CD4-positive, CD25-positive, alpha-beta regulatory T cell (primary cell): ENCODE measurements around the gene SBNO2. TPM values are rescaled to one million over a fixed set of nuclear protein-coding genes. Genes with fewer than 3 reads are reported as not detected.
A peak's percentile ranks its signal among the peaks of the same experiment; 100 is the strongest.

ENCODE experiments used
- ATAC-seq, 2 donors: fragments of 150-1000 bp; cut with Tn5 transposase; one replicate each; pipeline ENCODE4 v1.10.0; 2021; ENCODE audit warnings: low read depth in 2 of 2, moderate number of reproducible peaks in 2 of 2, moderate library complexity in 1 of 2
- DNase-seq, 3 donors: peaks; one replicate each; pipeline versions ENCODE4 v3.0.0 to v3.0.0-alpha.2; 2012 to 2022; ENCODE audit warnings: mixed read lengths in 1 of 3
- H3K27ac ChIP-seq: one replicate; pipeline ENCODE4 v1.7.0; 2013; ENCODE audit warnings: mild to moderate bottlenecking, low read length; ENCODE audit not compliant: insufficient read depth, poor library complexity, severe bottlenecking
- H3K27me3 ChIP-seq: one replicate; pipeline ENCODE4 v1.7.0; 2013; ENCODE audit warnings: low read length; ENCODE audit not compliant: control insufficient read depth, insufficient read depth
- H3K36me3 ChIP-seq: one replicate; pipeline ENCODE4 v1.7.0; 2013; ENCODE audit warnings: mild to moderate bottlenecking, low read length, moderate library complexity; ENCODE audit not compliant: control insufficient read depth, insufficient read depth
- H3K4me1 ChIP-seq: 2 replicates; pipeline ENCODE4 v1.7.0; 2013; ENCODE audit warnings: mild to moderate bottlenecking, low read length; ENCODE audit not compliant: insufficient read depth, control insufficient read depth, poor library complexity, severe bottlenecking
- H3K4me3 ChIP-seq: one replicate; pipeline ENCODE4 v1.7.0; 2013; ENCODE audit warnings: low read depth, mild to moderate bottlenecking, low read length, moderate library complexity
- H3K9me3 ChIP-seq, 2 experiments: 1 replicate in 1 of 2; 2 replicates in 1 of 2; pipeline ENCODE4 v1.7.0; 2013; ENCODE audit warnings: low read length in 2 of 2, mild to moderate bottlenecking in 1 of 2, moderate library complexity in 1 of 2; ENCODE audit not compliant: control insufficient read depth in 2 of 2
- H3K27ac Mint-ChIP-seq, 3 donors: one replicate each; pipeline ENCODE4 v1.8.0; 2020 to 2022; ENCODE audit warnings: mild to moderate bottlenecking in 3 of 3, mixed read lengths in 3 of 3, moderate library complexity in 2 of 3
- H3K27me3 Mint-ChIP-seq: one replicate; pipeline ENCODE4 v1.8.0; 2022; ENCODE audit warnings: mild to moderate bottlenecking, mixed read lengths
- H3K36me3 Mint-ChIP-seq: one replicate; pipeline ENCODE4 v1.8.0; 2020; ENCODE audit warnings: mixed read lengths
- H3K4me1 Mint-ChIP-seq, 4 donors: one replicate each; pipeline ENCODE4 v1.8.0; 2020 to 2022; ENCODE audit warnings: mixed read lengths in 4 of 4, mild to moderate bottlenecking in 1 of 4
- H3K4me3 Mint-ChIP-seq, 4 donors: one replicate each; pipeline ENCODE4 v1.8.0; 2020 to 2022; ENCODE audit warnings: mild to moderate bottlenecking in 4 of 4, mixed read lengths in 4 of 4, moderate library complexity in 3 of 4
- H3K9me3 Mint-ChIP-seq, 7 donors: one replicate each; pipeline ENCODE4 v1.8.0; 2020 to 2022; ENCODE audit warnings: mixed read lengths in 7 of 7, mild to moderate bottlenecking in 3 of 7, moderate library complexity in 2 of 7
- polyA plus RNA-seq, 4 donors: library from polyadenylated mRNA; unstranded; fragments of 300-500 nt; fragmentation: Illumina TruSeq; gene quantifications; one replicate each; pipeline ENCODE4 v1.2.3, GENCODE V29; 2021
- total RNA-seq: library from RNA; stranded (reverse); gene quantifications from one replicate; pipeline ENCODE4 v1.2.3, GENCODE V29; 2022

SBNO2 gene
- total and polyA plus RNA-seq, 5 donors from 2014 or later: 2.0 to 139 (median 2.7) TPM

GRCh38 chr19:1169921-1170885 lies 3.9 kb downstream of the SBNO2 start:
- Mint-ChIP-seq H3K27ac (peak overlapping the region in 2 of 3 donors; percentile 4 to 59), H3K9me3 (peaks cover 0 to 4% (median 0%) of the 10 kb centered on the region in 7 donors), H3K4me1 (peaks cover 0 to 37% (median 20%) of the 10 kb centered on the region in 4 donors), H3K36me3 (peaks cover 12% of the 10 kb centered on the region), H3K27me3 (no peaks in the 10 kb centered on the region), H3K4me3 (peak overlapping the region; percentile 36 to 80 (median 69))
- H3K4me1 ChIP-seq: peaks cover 31% of the 10 kb centered on the region
- ATAC-seq (no peak), DNase-seq (no peak)
- no peak overlapping the region for H3K27ac ChIP-seq
- no peaks in the 10 kb centered on the region for H3K27me3 ChIP-seq
- H3K36me3 ChIP-seq: peaks cover 8% of the 10 kb centered on the region
- no peaks in the 10 kb centered on the region for H3K9me3 ChIP-seq
- no peak overlapping the region for H3K4me3 ChIP-seq

DNA sequence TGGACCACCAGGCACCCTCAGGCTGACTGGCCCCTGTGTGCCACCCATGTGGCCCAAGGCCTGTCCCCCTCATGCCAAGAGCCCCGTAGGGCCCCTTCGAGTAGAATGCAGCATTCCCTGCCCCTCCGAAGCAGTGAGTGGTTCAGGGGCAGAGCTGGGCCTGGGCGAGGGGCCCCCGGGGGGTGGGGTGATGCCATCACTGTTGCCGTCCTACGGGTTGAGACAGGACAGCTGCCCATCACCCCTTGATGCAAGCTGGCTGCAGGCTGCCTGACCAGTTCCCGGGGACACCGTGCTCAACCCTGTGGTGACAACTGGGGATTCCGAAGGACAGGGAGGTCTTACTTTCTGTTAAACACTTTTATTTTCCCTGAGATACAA lies 4.7 kb downstream of the SBNO2 start:
- Histone ChIP-seq H3K4me3 (no peak overlapping the region), H3K4me1 (peaks cover 31% of the 10 kb centered on the region), H3K27me3 (no peaks in the 10 kb centered on the region), H3K27ac (no peak overlapping the region), H3K9me3 (no peaks in the 10 kb centered on the region), H3K36me3 (peaks cover 8% of the 10 kb centered on the region)
- Mint-ChIP-seq H3K27me3 (no peaks in the 10 kb centered on the region), H3K27ac (no peak overlapping the region), H3K9me3 (peaks cover 0 to 2% (median 0%) of the 10 kb centered on the region in 7 donors), H3K36me3 (peaks cover 12% of the 10 kb centered on the region), H3K4me1 (peaks cover 0 to 33% (median 19%) of the 10 kb centered on the region in 4 donors), H3K4me3 (peak overlapping the region in 1 of 4 donors; percentile 78)
- no peak for ATAC-seq
- DNase-seq: no peak

DNA sequence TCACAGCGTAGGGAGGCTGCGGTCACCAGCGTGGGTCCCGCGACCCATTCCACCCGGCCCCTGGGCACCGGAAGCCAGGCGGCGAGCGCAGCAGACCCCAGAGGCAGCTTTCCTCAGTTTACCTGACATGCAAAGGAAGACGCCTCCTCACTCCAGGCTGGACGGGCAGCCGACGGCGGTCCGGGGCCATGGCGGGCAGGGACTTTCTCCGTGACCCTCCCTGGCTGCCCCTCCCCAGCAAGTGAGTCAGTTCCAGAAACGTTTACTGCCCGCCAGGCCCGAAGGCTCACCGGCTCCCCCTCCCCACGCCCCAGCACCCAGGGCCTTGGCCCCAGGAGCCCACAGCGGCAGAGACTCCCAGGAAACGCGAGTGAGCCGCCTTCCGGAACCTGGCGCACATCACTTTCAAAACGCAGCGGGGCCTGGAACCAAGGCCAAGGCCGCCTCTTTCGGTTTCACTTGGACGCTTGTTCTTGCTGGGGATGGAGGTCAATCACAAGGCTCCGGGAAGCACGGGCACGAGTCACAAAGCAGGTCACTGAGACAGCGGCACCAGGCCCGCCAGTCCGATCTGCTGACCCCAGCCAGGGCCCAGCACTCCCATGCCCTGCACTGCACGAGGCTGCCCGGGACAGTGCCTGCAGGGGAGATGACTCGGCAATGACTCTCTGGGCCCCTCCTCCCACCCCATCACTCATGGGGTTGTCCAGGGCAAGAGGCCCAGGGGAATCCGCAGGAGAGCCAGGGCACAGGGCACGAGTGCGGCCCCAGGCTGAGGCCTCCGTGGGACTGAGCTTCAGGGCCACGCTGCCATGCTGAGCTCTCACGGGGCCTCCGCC lies 5.3 kb downstream of the SBNO2 start:
- H3K4me1 ChIP-seq: peaks cover 31% of the 10 kb centered on the region
- peaks cover 8% of the 10 kb centered on the region for H3K36me3 ChIP-seq
- no peaks in the 10 kb centered on the region for H3K27me3 ChIP-seq
- Mint-ChIP-seq H3K27me3 (no peaks in the 10 kb centered on the region), H3K27ac (no peak overlapping the region), H3K9me3 (peaks cover 0 to 2% (median 0%) of the 10 kb centered on the region in 7 donors), H3K36me3 (peaks cover 12% of the 10 kb centered on the region), H3K4me3 (no peak overlapping the region), H3K4me1 (peaks cover 0 to 30% (median 17%) of the 10 kb centered on the region in 4 donors)
- H3K27ac ChIP-seq: no peak overlapping the region
- no peak overlapping the region for H3K4me3 ChIP-seq
- DNase-seq (no peak), ATAC-seq (no peak)
- H3K9me3 ChIP-seq: no peaks in the 10 kb centered on the region

GRCh38 chr19:1167687-1168571 lies 6.1 kb downstream of the SBNO2 start:
- Mint-ChIP-seq H3K27ac (no peak overlapping the region), H3K4me3 (no peak overlapping the region)
- no peak overlapping the region for H3K27ac ChIP-seq

GRCh38 chr19:1166872-1167573 lies 7.0 kb downstream of the SBNO2 start:
- no peak overlapping the region for H3K27ac ChIP-seq
- no peak for ATAC-seq
- Mint-ChIP-seq H3K36me3 (peaks cover 12% of the 10 kb centered on the region), H3K9me3 (peaks cover 0 to 4% (median 0%) of the 10 kb centered on the region in 7 donors), H3K27ac (no peak overlapping the region), H3K4me1 (peaks cover 0 to 27% (median 17%) of the 10 kb centered on the region in 4 donors), H3K27me3 (no peaks in the 10 kb centered on the region), H3K4me3 (no peak overlapping the region)
- no peaks in the 10 kb centered on the region for H3K9me3 ChIP-seq
- peaks cover 8% of the 10 kb centered on the region for H3K36me3 ChIP-seq
- peaks cover 15% of the 10 kb centered on the region for H3K4me1 ChIP-seq
- no peak overlapping the region for H3K4me3 ChIP-seq
- H3K27me3 ChIP-seq: no peaks in the 10 kb centered on the region
- DNase-seq: no peak

More at GRCh38 chr19:1167687-1168571, 6.1 kb downstream of the SBNO2 start:
- H3K27me3 ChIP-seq: no peaks in the 10 kb centered on the region
- ATAC-seq (no peak), DNase-seq (no peak)
- Mint-ChIP-seq H3K27me3 (no peaks in the 10 kb centered on the region), H3K4me1 (peaks cover 0 to 30% (median 18%) of the 10 kb centered on the region in 4 donors), H3K9me3 (peaks cover 0 to 4% (median 0%) of the 10 kb centered on the region in 7 donors), H3K36me3 (peaks cover 12% of the 10 kb centered on the region)
- peaks cover 8% of the 10 kb centered on the region for H3K36me3 ChIP-seq
- H3K9me3 ChIP-seq: no peaks in the 10 kb centered on the region
- peaks cover 24% of the 10 kb centered on the region for H3K4me1 ChIP-seq
- no peak overlapping the region for H3K4me3 ChIP-seq

DNA sequence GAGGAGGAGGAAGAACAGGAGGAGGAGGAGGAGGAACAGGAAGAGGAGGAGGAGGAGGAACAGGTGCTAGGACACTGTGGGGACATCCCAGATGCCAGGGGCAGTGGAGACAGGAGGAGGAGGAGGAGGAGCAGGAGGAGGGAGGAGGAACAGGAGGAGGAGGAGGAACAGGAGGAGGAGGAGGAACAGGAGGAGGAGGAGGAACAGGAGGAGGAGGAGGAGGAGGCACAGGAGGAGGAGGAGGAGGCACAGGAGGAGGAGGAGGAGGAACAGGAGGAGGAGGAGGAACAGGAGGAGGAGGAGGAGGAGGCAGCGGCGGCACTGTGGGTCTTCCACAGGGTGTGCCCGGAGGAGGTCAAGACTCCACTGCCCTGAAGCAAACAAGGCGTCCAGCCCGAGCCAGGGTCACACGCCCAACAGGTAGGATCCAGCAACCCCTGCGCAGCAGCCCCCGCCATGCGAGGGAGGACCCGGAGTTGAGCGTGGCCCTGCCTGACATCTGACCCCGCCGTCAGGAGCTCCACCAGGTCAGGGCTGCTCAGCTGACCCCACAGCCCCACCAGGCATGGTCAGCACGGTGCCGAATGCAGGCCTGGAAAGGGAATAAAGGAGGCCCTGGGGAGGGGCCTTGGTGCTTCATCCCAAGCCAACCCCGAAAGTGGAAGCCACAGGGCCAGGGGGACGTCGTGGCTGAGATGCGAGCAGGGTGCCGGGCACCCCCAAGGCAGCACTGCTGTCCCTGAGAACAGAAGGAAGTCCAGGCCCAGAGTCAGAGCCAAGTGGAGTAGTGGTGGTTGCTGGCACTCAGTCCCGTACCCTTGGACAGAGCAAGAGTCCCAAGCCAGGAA lies 9.2 kb downstream of the SBNO2 start:
- Mint-ChIP-seq H3K36me3 (peaks cover 3% of the 10 kb centered on the region), H3K4me3 (no peak overlapping the region), H3K9me3 (peaks cover 0 to 2% (median 0%) of the 10 kb centered on the region in 7 donors), H3K4me1 (peaks cover 0 to 14% (median 8%) of the 10 kb centered on the region in 4 donors), H3K27me3 (no peaks in the 10 kb centered on the region), H3K27ac (no peak overlapping the region)
- Histone ChIP-seq H3K27ac (no peak overlapping the region), H3K9me3 (no peaks in the 10 kb centered on the region), H3K4me1 (peaks cover 5% of the 10 kb centered on the region), H3K4me3 (no peak overlapping the region), H3K27me3 (no peaks in the 10 kb centered on the region), H3K36me3 (peaks cover 4% of the 10 kb centered on the region)
- DNase-seq (peak in 1 of 3 donors; percentile 31), ATAC-seq (no peak)
